ENCODE measurements around the gene COL28A1.

COL28A1 gene

GRCh38 chr7:7491044-7491443 lies 44.6 kb downstream of the COL28A1 start:
- H3K4me3 ChIP-seq (replicated peaks; ENCODE audit: low read depth, low read length), result no peak overlapping the region
- no peak for TF ChIP-seq CTCF (IDR thresholded peaks at IDR 0.05; ENCODE audit: low read length, missing control alignments)
- no peak for DNase-seq (ENCODE audit: low read depth)

- no peak for DNase-seq (ENCODE audit: low read depth)
These were observed 45.7 kb downstream of the COL28A1 start for GRCh38 chr7:7490003-7490402.

GRCh38 chr7:7489546-7489945 lies 46.1 kb downstream of the COL28A1 start:
- no peak for DNase-seq (ENCODE audit: low read depth)
- no peak for TF ChIP-seq CTCF (IDR thresholded peaks at IDR 0.05; ENCODE audit: low read length, missing control alignments)

More at GRCh38 chr7:7490003-7490402, 45.7 kb downstream of the COL28A1 start:
- no peak for TF ChIP-seq CTCF (IDR thresholded peaks at IDR 0.05; ENCODE audit: low read length, missing control alignments)
- no peak overlapping the region for H3K4me3 ChIP-seq (replicated peaks; ENCODE audit: low read depth, low read length)

GRCh38 chr7:7486362-7486761 lies 49.3 kb downstream of the COL28A1 start:
- no peak for TF ChIP-seq CTCF (IDR thresholded peaks at IDR 0.05; ENCODE audit: low read length, missing control alignments)
- no peak overlapping the region for H3K4me3 ChIP-seq (replicated peaks; ENCODE audit: low read depth, low read length)
- no peak for DNase-seq (ENCODE audit: low read depth)

More at GRCh38 chr7:7489546-7489945, 46.1 kb downstream of the COL28A1 start:
- H3K4me3 ChIP-seq (replicated peaks; ENCODE audit: low read depth, low read length), result no peak overlapping the region

- no peak overlapping the region for H3K4me3 ChIP-seq (replicated peaks; ENCODE audit: low read depth, low read length)
- DNase-seq (ENCODE audit: low read depth), result no peak
- TF ChIP-seq CTCF (IDR thresholded peaks at IDR 0.05; ENCODE audit: low read length, missing control alignments), result no peak
These were observed 51.6 kb downstream of the COL28A1 start for GRCh38 chr7:7484072-7484471.

- no peak for TF ChIP-seq CTCF (IDR thresholded peaks at IDR 0.05; ENCODE audit: low read length, missing control alignments)
- DNase-seq (ENCODE audit: low read depth), result no peak
- H3K4me3 ChIP-seq (replicated peaks; ENCODE audit: low read depth, low read length), result no peak overlapping the region
These were observed 53.9 kb downstream of the COL28A1 start for GRCh38 chr7:7481802-7482201.

- no peak overlapping the region for H3K4me3 ChIP-seq (replicated peaks; ENCODE audit: low read depth, low read length)
- DNase-seq (ENCODE audit: low read depth), result no peak
- no peak for TF ChIP-seq CTCF (IDR thresholded peaks at IDR 0.05; ENCODE audit: low read length, missing control alignments)
These were observed 56.3 kb downstream of the COL28A1 start for GRCh38 chr7:7479275-7479805.
